Umbilical cord (tissue), 2 donors: Measurements from ENCODE around the gene ADM5. TPM values are rescaled to one million over a fixed set of nuclear protein-coding genes. Genes with fewer than 3 reads are reported as not detected.

Experiments used
- DNase-seq: peaks from one replicate; pipeline ENCODE4 v3.0.0-alpha.2; 2015; ENCODE audit warnings: low spot score
- total RNA-seq: library from RNA; depleted of rRNA; stranded (reverse); fragments of >200 nt; gene quantifications from one replicate; pipeline ENCODE4 v1.2.3, GENCODE V29; 2014; ENCODE audit warnings: low replicate concordance; ENCODE audit not compliant: insufficient read depth

Gene ADM5
- total RNA-seq, 1 donor from 2014 or later = 1.9 TPM

- no peak for DNase-seq
Measured at GRCh38 chr19:49658139-49658517, 31.3 kb upstream of the ADM5 start.

GRCh38 chr19:49658566-49659442, 30.6 kb upstream of the ADM5 start:
- no peak for DNase-seq

- no peak for DNase-seq
Measured at GRCh38 chr19:49660338-49660961, 28.9 kb upstream of the ADM5 start.

GRCh38 chr19:49662011-49662410, 27.4 kb upstream of the ADM5 start:
- no peak for DNase-seq

- no peak for DNase-seq
Measured at GRCh38 chr19:49663224-49663623, 26.2 kb upstream of the ADM5 start.

- DNase-seq = peak; percentile 86
Measured at GRCh38 chr19:49664171-49665035, 25.0 kb upstream of the ADM5 start.

GRCh38 chr19:49665036-49665350, 24.4 kb upstream of the ADM5 start:
- peak; percentile 21 for DNase-seq

- DNase-seq = peak; percentile 99
Measured at GRCh38 chr19:49665351-49666119, 23.9 kb upstream of the ADM5 start, which contains the start of the genes BCL2L12 and IRF3. Gene BCL2L12, plus strand, starts transcription at chr19:49665933. Its CDS starts 760 bp downstream, at chr19:49666693. Gene IRF3, minus strand, starts transcription at chr19:49665857. Its CDS starts 1,019 bp downstream, at chr19:49664838.

GRCh38 chr19:49666120-49666444, 23.3 kb upstream of the ADM5 start:
- DNase-seq = no peak

GRCh38 chr19:49667473-49667872, 21.9 kb upstream of the ADM5 start:
- DNase-seq = no peak

GRCh38 chr19:49669516-49669915, 19.9 kb upstream of the ADM5 start:
- DNase-seq = no peak

GRCh38 chr19:49672131-49672919, 17.1 kb upstream of the ADM5 start:
- DNase-seq = peak; percentile 57

- DNase-seq = no peak
Measured at GRCh38 chr19:49676136-49676783, 13.1 kb upstream of the ADM5 start.

GRCh38 chr19:49676784-49677230, 12.6 kb upstream of the ADM5 start:
- DNase-seq = peak; percentile 100

GRCh38 chr19:49677231-49677900, 12.0 kb upstream of the ADM5 start, which contains the start of gene PRMT1:
Gene PRMT1, plus strand, starts transcription at chr19:49677271. Its CDS starts 10 bp downstream, at chr19:49677281.
- DNase-seq = peak; percentile 56

- peak; percentile 79 for DNase-seq
Measured at GRCh38 chr19:49677901-49678674, 11.3 kb upstream of the ADM5 start.

GRCh38 chr19:49678985-49679770, 10.2 kb upstream of the ADM5 start:
- DNase-seq = no peak
